ENCODE results near the gene PRF1. TPM values are rescaled to one million over a fixed set of nuclear protein-coding genes. Genes with fewer than 3 reads are reported as not detected.
A peak's percentile ranks its signal among the peaks of the same experiment; 100 is the strongest.

Gene PRF1
- total and polyA plus RNA-seq, 2 of the 13 experiments (the other 11 are each of a cell fraction or from before 2014, with no cell fraction given): 1.00 to 1.4 TPM

- TF ChIP-seq ZNF362 (CRISPR knock-in tag; IDR thresholded peaks at IDR 0.05; ENCODE audit: borderline replicate concordance): peak; percentile 88
- TF ChIP-seq ZNF343 (CRISPR knock-in tag; IDR thresholded peaks at IDR 0.05): no peak
- TF ChIP-seq ZNF501 (CRISPR knock-in tag; IDR thresholded peaks at IDR 0.05): no peak
- no peak for TF ChIP-seq ZFP36 (IDR thresholded peaks at IDR 0.05; ENCODE audit: borderline replicate concordance, low read depth, low read length, partially characterized antibody)
- peak; percentile 32; the same call in 1 of the 2 replicates for TF ChIP-seq HNF4A (CRISPR knock-in tag; IDR thresholded peaks at IDR 0.05)
- no peak for TF ChIP-seq ZNF83 (CRISPR knock-in tag; IDR thresholded peaks at IDR 0.05; ENCODE audit: borderline replicate concordance)
- TF ChIP-seq NR2F2 (IDR thresholded peaks at IDR 0.05; ENCODE audit: borderline replicate concordance, low read depth): peak; percentile 21; the same call in 1 of the 2 replicates
- TF ChIP-seq ZBTB7B (CRISPR knock-in tag; IDR thresholded peaks at IDR 0.05): no peak
- no peak for TF ChIP-seq TERF1 (CRISPR knock-in tag; IDR thresholded peaks at IDR 0.05)
- no peak for TF ChIP-seq KLF11 (CRISPR knock-in tag; IDR thresholded peaks at IDR 0.05)
- 0 out of 2 replicates have a peak, but pooled peaks have one; percentile 26 for TF ChIP-seq ZNF747 (CRISPR knock-in tag; IDR thresholded peaks at IDR 0.05; ENCODE audit: borderline replicate concordance)
- TF ChIP-seq FOXP4 (CRISPR knock-in tag; IDR thresholded peaks at IDR 0.05): peak; percentile 8; the same call in 1 of the 2 replicates
- TF ChIP-seq NR2F6 (IDR thresholded peaks at IDR 0.05): peak; percentile 50
- no peak; the same call in 1 of the 2 replicates for TF ChIP-seq NR2F6 (CRISPR knock-in tag; IDR thresholded peaks at IDR 0.05)
- TF ChIP-seq ZNF614 (CRISPR knock-in tag; IDR thresholded peaks at IDR 0.05; ENCODE audit: borderline replicate concordance): no peak
- TF ChIP-seq SYNCRIP (IDR thresholded peaks at IDR 0.05; ENCODE audit: insufficient read depth, low read depth, low read length): no peak
- no peak for TF ChIP-seq ZNF101 (CRISPR knock-in tag; IDR thresholded peaks at IDR 0.05; ENCODE audit: borderline replicate concordance, low read depth)
- TF ChIP-seq EP300 (IDR thresholded peaks at IDR 0.05; ENCODE audit: low read depth in 2 of 2, low read length in 2 of 2): peak in 1 of 2 experiments; percentile 62; a peak in 1 of 4 replicates
- TF ChIP-seq EP300 (CRISPR knock-in tag; IDR thresholded peaks at IDR 0.05; ENCODE audit: borderline replicate concordance): no peak
- peak; percentile 18; the same call in 1 of the 2 replicates for TF ChIP-seq ZFP91 (CRISPR knock-in tag; IDR thresholded peaks at IDR 0.05; ENCODE audit: borderline replicate concordance)
- no peak for TF ChIP-seq SRY (CRISPR knock-in tag; IDR thresholded peaks at IDR 0.05)
- TF ChIP-seq MAZ (IDR thresholded peaks at IDR 0.05; ENCODE audit: borderline replicate concordance, low read depth, low read length): no peak
- 0 out of 2 replicates have a peak, but pooled peaks have one; percentile 19 for TF ChIP-seq MAZ (CRISPR knock-in tag; IDR thresholded peaks at IDR 0.05; ENCODE audit: low read depth)
- TF ChIP-seq KDM1A (CRISPR knock-in tag; IDR thresholded peaks at IDR 0.05): no peak
Measured at GRCh38 chr10:70595566-70596016, 7.0 kb downstream of the PRF1 start (continued).
